Calu3 (cell line): ENCODE measurements around the gene ATP6V1E1. TPM values are rescaled to one million over a fixed set of nuclear protein-coding genes. Genes with fewer than 3 reads are reported as not detected.

Source experiments
- BruUV-seq: library from RNA; stranded (reverse); fragments of 400-500 nt; replicated peaks from 2 replicates; lab custom pipeline; 2021; lab: Mats Ljungman, UMichigan
- CTCF ChIA-PET: fragments of 300-600 bp; sonication (Branson Sonifier 250); formaldehyde crosslinking; loops from one replicate; lab custom pipeline; 2022; ENCODE audit warnings: antibody characterized with exemption; lab: Charles Lee
- DNase-seq: peaks from one replicate; pipeline ENCODE4 v3.0.0; 2022
- H3K27ac Mint-ChIP-seq: one replicate; pipeline ENCODE4 v1.8.0; 2022; ENCODE audit warnings: mixed read lengths; ENCODE audit not compliant: unreplicated experiment
- H3K27me3 Mint-ChIP-seq: one replicate; pipeline ENCODE4 v1.8.0; 2022; ENCODE audit warnings: mixed read lengths; ENCODE audit not compliant: unreplicated experiment
- H3K36me3 Mint-ChIP-seq: one replicate; pipeline ENCODE4 v1.8.0; 2022; ENCODE audit warnings: mild to moderate bottlenecking, moderate library complexity, mixed read lengths; ENCODE audit not compliant: insufficient read depth, unreplicated experiment
- H3K4me1 Mint-ChIP-seq: one replicate; pipeline ENCODE4 v1.8.0; 2022; ENCODE audit warnings: mild to moderate bottlenecking, low read depth, mixed read lengths; ENCODE audit not compliant: unreplicated experiment
- H3K4me3 Mint-ChIP-seq: one replicate; pipeline ENCODE4 v1.8.0; 2022; ENCODE audit warnings: mild to moderate bottlenecking, low read depth, moderate library complexity, mixed read lengths; ENCODE audit not compliant: unreplicated experiment
- H3K9me3 Mint-ChIP-seq: one replicate; pipeline ENCODE4 v1.8.0; 2022; ENCODE audit warnings: low read depth, mixed read lengths; ENCODE audit not compliant: unreplicated experiment
- intact Hi-C: fragments of 100-400 bp; cut with micrococcal nuclease; formaldehyde crosslinking; loops from one replicate; pipeline ENCODE4 v1.10.0; 2022; ENCODE audit not compliant: unreplicated experiment
- total RNA-seq: library from RNA; stranded (reverse); gene quantifications from 2 replicates; pipeline ENCODE4 v1.2.3, GENCODE V29; 2022
- TF ChIP-seq, protein P1 (sequence below): fragments of 200-600 bp; IDR thresholded peaks from one replicate; pipeline ENCODE4 v1.8.0; 2022; ENCODE audit warnings: antibody characterized with exemption; ENCODE audit not compliant: unreplicated experiment

The ATP6V1E1 gene
- total RNA-seq, 1 experiment from 2014 or later, result 105 TPM

DNA sequence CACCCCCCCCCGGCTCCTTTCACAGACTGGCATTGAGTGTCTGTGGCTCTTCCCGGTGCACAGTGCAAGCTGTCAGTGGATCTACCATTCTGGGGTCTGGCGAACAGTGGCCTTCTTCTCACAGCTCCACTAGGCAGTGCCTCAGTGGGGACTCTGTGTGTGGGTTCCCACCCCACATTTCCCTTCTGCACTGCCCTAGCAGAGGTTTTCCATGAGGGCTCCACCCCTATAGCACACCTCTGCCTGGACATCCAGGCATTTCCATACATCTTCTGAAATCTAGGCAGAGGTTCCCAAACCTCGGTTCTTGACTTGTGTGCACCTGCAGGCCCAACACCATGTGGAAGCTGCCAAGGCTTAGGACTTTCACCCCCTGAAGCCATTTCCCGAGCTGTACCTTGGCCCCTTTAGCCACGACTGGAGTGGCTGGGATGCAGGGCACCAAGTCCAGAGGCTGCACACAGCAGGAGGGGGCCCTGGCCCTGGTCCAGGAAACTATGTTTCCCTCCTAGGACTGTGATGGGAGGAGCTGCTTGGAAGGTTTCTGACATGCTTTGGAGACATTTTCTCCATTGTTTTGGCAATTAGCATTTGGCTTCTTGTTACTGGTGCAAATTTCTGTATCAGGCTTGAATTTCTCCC, 36.0 kb upstream of the ATP6V1E1 start:
- Mint-ChIP-seq H3K9me3 (no peaks in the 10 kb centered on the region), H3K4me1 (no peaks in the 10 kb centered on the region), H3K27me3 (no peaks in the 10 kb centered on the region), H3K27ac (no peak overlapping the region), H3K36me3 (peaks cover 14% of the 10 kb centered on the region), H3K4me3 (no peak overlapping the region)
- CTCF ChIA-PET, result no interaction called here
- DNase-seq, result no peak
- TF ChIP-seq, protein P1, sequence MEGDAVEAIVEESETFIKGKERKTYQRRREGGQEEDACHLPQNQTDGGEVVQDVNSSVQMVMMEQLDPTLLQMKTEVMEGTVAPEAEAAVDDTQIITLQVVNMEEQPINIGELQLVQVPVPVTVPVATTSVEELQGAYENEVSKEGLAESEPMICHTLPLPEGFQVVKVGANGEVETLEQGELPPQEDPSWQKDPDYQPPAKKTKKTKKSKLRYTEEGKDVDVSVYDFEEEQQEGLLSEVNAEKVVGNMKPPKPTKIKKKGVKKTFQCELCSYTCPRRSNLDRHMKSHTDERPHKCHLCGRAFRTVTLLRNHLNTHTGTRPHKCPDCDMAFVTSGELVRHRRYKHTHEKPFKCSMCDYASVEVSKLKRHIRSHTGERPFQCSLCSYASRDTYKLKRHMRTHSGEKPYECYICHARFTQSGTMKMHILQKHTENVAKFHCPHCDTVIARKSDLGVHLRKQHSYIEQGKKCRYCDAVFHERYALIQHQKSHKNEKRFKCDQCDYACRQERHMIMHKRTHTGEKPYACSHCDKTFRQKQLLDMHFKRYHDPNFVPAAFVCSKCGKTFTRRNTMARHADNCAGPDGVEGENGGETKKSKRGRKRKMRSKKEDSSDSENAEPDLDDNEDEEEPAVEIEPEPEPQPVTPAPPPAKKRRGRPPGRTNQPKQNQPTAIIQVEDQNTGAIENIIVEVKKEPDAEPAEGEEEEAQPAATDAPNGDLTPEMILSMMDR, result no peak
- BruUV-seq, result no TSS peak
- intact Hi-C loops, result no loop called here

DNA sequence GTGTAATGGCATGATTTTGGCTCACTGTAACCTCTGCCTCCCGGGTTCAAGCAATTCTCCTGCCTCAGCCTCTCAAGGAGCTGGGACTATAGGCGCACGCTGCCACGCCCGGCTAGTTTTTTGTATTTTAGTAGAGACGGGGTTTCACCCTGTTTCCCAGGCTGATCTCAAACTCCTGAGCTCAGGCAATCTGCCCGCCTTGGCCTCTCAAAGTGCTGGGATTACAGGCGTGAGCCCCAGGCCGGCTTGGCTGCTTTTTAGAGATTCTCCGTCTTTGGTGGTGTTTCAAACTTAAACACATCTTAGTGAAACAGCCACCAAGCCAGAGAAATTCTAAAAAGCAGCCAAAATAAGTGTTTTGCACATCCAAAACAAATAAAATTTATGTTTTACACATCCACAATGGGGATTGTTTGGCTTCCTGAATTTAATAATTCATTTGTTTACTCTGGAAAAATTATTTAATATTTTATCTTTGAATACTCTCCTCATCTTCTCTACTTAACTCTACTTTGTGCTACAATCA, 28.4 kb upstream of the ATP6V1E1 start:
- H3K36me3 Mint-ChIP-seq, result no peaks in the 10 kb centered on the region
- intact Hi-C loops, result no loop called here
- CTCF ChIA-PET, result no interaction called here
- TF ChIP-seq, protein P1, result no peak
- TSS peak; percentile 30 for BruUV-seq
- no peaks in the 10 kb centered on the region for H3K9me3 Mint-ChIP-seq
- no peak overlapping the region for H3K4me3 Mint-ChIP-seq
- DNase-seq, result no peak
- H3K27me3 Mint-ChIP-seq, result no peaks in the 10 kb centered on the region
- no peak overlapping the region for H3K27ac Mint-ChIP-seq
- peaks cover 18% of the 10 kb centered on the region for H3K4me1 Mint-ChIP-seq

DNA sequence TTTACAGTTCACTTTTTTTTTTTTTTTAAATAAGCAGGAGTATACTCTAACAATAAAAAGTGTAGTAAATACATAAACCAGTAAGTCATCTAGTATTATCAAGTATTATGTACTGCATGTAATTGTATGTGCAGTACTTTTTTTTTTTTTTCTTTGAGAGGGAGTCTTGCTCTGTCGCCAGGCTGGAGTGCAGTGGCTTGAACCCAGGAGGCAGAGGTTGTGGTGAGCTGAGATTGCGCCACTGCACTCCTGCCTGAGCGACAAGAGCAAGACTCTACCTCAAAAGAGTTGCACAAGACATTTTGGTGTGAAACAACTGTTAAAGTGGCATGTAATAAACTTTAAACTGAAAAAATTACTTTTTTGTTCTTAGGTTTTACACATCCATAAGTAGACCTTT, 26.7 kb upstream of the ATP6V1E1 start:
- no peak for DNase-seq
- peaks cover under 1% of the 10 kb centered on the region for H3K36me3 Mint-ChIP-seq
- no peak overlapping the region for H3K4me3 Mint-ChIP-seq
- CTCF ChIA-PET, result no interaction called here
- H3K27me3 Mint-ChIP-seq, result no peaks in the 10 kb centered on the region
- peaks cover 18% of the 10 kb centered on the region for H3K4me1 Mint-ChIP-seq
- TF ChIP-seq, protein P1, result no peak
- H3K27ac Mint-ChIP-seq, result no peak overlapping the region
- no peaks in the 10 kb centered on the region for H3K9me3 Mint-ChIP-seq
- no TSS peak for BruUV-seq
- intact Hi-C loops, result no loop called here

DNA sequence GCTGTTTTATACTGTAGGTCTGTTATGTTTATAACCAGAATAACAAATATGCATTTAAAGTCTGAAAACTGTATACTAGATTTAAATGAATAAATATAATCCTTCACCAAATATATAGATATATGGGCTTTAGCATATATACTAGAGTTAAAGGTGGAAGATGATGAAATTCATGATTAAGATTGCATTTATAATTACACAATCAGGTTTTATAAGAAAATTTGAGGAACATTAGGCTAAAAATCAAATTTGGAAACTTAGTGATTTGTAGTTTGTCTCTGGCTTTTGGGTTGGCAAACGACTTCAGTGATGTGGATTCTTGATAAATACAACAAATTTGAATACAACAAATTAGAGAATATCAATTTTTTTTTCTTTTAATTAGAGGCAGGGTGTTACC, 20.0 kb upstream of the ATP6V1E1 start:
- no peak overlapping the region for H3K27ac Mint-ChIP-seq
- no peak for DNase-seq
- CTCF ChIA-PET, result no interaction called here
- no TSS peak for BruUV-seq
- H3K36me3 Mint-ChIP-seq, result peaks cover 11% of the 10 kb centered on the region
- no peaks in the 10 kb centered on the region for H3K9me3 Mint-ChIP-seq
- no peaks in the 10 kb centered on the region for H3K27me3 Mint-ChIP-seq
- intact Hi-C loops, result no loop called here
- TF ChIP-seq, protein P1, result no peak
- H3K4me1 Mint-ChIP-seq, result peaks cover 7% of the 10 kb centered on the region
- no peak overlapping the region for H3K4me3 Mint-ChIP-seq
